HepG2 (cell line): ENCODE results near the gene BLMH. TPM values are rescaled to one million over a fixed set of nuclear protein-coding genes. Genes with fewer than 3 reads are reported as not detected.

Experiments used
- ATAC-seq: fragments of 200-7000 bp; cut with Tn5 transposase; 3 replicates; pipeline ENCODE4 v1.9.1; 2020; ENCODE audit warnings: mild to moderate bottlenecking, moderate library complexity
- BruUV-seq: library from RNA; stranded (reverse); fragments of 400-500 nt; replicated peaks from 2 replicates; lab custom pipeline; 2021; lab: Mats Ljungman, UMichigan
- CTCF ChIA-PET: fragments of 300-600 bp; formaldehyde crosslinking; extraction: SDS; loops from one replicate; lab custom pipeline; 2021; ENCODE audit warnings: low total read pairs, inconsistent platforms, low intra/inter-chr PET ratio; lab: Yijun Ruan, JAX
- POLR2A ChIA-PET: fragments of 350-600 bp; sonication (Branson Sonifier 250); formaldehyde crosslinking; loops from one replicate; lab custom pipeline; 2020; ENCODE audit warnings: antibody characterized with exemption, inconsistent platforms; lab: Yijun Ruan, JAX
- DNase-seq: peaks from one replicate; pipeline ENCODE4 v3.0.0-alpha.2; 2015; ENCODE audit warnings: low spot score
- FAIRE-seq: peaks from 3 replicates; lab custom pipeline; 2011; peaks lifted over from hg19 to GRCh38; lab: Jason Lieb, UNC
- H2AFZ ChIP-seq: one replicate; pipeline ENCODE4 v1.6.1; 2011; ENCODE audit warnings: low read length, inconsistent platforms
- H3K27ac ChIP-seq: fragments of 300-600 bp; 3 replicates; pipeline ENCODE4 v1.8.0; 2011; ENCODE audit warnings: mixed run types, mild to moderate bottlenecking, mixed read lengths, low read length, inconsistent platforms; ENCODE audit not compliant: insufficient read depth; ENCODE audit errors: extremely low read length
- H3K27me3 ChIP-seq, 2 experiments: fragments of 200-600 bp in 1 of 2; 2 replicates in 1 of 2; 3 replicates in 1 of 2; pipeline versions ENCODE4 v1.6.0 to v1.8.0; 2011; ENCODE audit warnings: low read length in 2 of 2, mild to moderate bottlenecking in 2 of 2, moderate library complexity in 2 of 2, inconsistent platforms in 1 of 2; ENCODE audit not compliant: insufficient read depth in 2 of 2, control insufficient read depth in 1 of 2
- H3K36me3 ChIP-seq, 2 experiments: fragments of 200-600 bp in 1 of 2; replicated peaks in 1 of 2; 2 replicates in 1 of 2; 3 replicates in 1 of 2; pipeline versions ENCODE4 v1.5.1 to v1.8.0; 2011; ENCODE audit warnings: low read length in 2 of 2, inconsistent platforms in 1 of 2; ENCODE audit not compliant: insufficient read depth in 2 of 2, control insufficient read depth in 1 of 2
- H3K4me1 ChIP-seq: 2 replicates; pipeline ENCODE4 v1.5.1; 2012; ENCODE audit warnings: low read length, inconsistent platforms; ENCODE audit not compliant: insufficient read depth
- H3K4me2 ChIP-seq: 2 replicates; pipeline ENCODE4 v1.6.0; 2011; ENCODE audit warnings: low read depth, low read length, inconsistent platforms
- H3K4me3 ChIP-seq, 3 experiments: fragments of 200-600 bp in 1 of 3; sonication (generic), shearing (Covaris generic) in 1 of 3; replicated peaks in 1 of 3; 2 replicates each; pipeline ENCODE4 v1.5.1; 2011 to 2016; ENCODE audit warnings: low read length in 3 of 3, inconsistent platforms in 2 of 3, low read depth in 2 of 3, mild to moderate bottlenecking in 2 of 3, control low read depth in 1 of 3, mixed read lengths in 1 of 3; ENCODE audit not compliant: insufficient read depth in 1 of 3
- H3K79me2 ChIP-seq: one replicate; pipeline ENCODE4 v1.6.1; 2011; ENCODE audit warnings: low read length, inconsistent platforms; ENCODE audit not compliant: insufficient read depth
- H3K9ac ChIP-seq: 2 replicates; pipeline ENCODE4 v1.6.0; 2011; ENCODE audit warnings: mild to moderate bottlenecking, low read depth, low read length, inconsistent platforms; ENCODE audit not compliant: insufficient read depth
- H3K9me3 ChIP-seq: 2 replicates; pipeline ENCODE4 v1.5.1; 2012; ENCODE audit warnings: mild to moderate bottlenecking, low read length
- H4K20me1 ChIP-seq: 2 replicates; pipeline ENCODE4 v1.6.0; 2011; ENCODE audit warnings: inconsistent platforms, mild to moderate bottlenecking, low read length, moderate library complexity; ENCODE audit not compliant: insufficient read depth
- AGO1 ChIP-seq: fragments of 200-400 bp; formaldehyde crosslinking; IDR thresholded peaks from 2 replicates; pipeline ENCODE4 v1.6.1; 2017; ENCODE audit warnings: mild to moderate bottlenecking, low read depth, low read length, moderate library complexity; ENCODE audit not compliant: poor library complexity, severe bottlenecking
- ARNTL ChIP-seq: sonication (generic); formaldehyde crosslinking; IDR thresholded peaks from 2 replicates; pipeline ENCODE4 v1.4.0; 2020; ENCODE audit warnings: mild to moderate bottlenecking, missing genetic modification reagents
- NR3C1 ChIP-seq: sonication (generic); formaldehyde crosslinking; IDR thresholded peaks from 2 replicates; pipeline ENCODE4 v1.4.0; 2020; ENCODE audit warnings: missing genetic modification reagents
- ZNF253 ChIP-seq: sonication (generic); formaldehyde crosslinking; IDR thresholded peaks from 2 replicates; pipeline ENCODE4 v1.8.0; 2022; ENCODE audit warnings: mild to moderate bottlenecking, missing genetic modification reagents, borderline replicate concordance
- ZNF282 ChIP-seq: fragments of 450-650 bp; IDR thresholded peaks from 2 replicates; pipeline ENCODE4 v1.6.1; 2018; ENCODE audit not compliant: partially characterized antibody
- WGBS: methylation state at CpG from one replicate; pipeline ENCODE4 v1.1.6; 2017; ENCODE audit warnings: low lambda C conversion rate; 5-methylcytosine and 5-hydroxymethylcytosine counted together
- in situ Hi-C: cut with HindIII; loops from 2 replicates; pipeline ENCODE4 v1.10.0; 2017; ENCODE audit warnings: low pct_unique_long_range_greater_than_20kb; ENCODE audit not compliant: extremely low pct_ligation_motif_present
- intact Hi-C: fragments of 100-400 bp; cut with micrococcal nuclease; formaldehyde crosslinking; loops from one replicate; pipeline ENCODE4 v1.10.0; 2022; ENCODE audit not compliant: unreplicated experiment
- polyA plus RNA-seq, 8 experiments: library from polyadenylated mRNA; depleted of rRNA in 3 of 8; stranded (reverse) in 7 of 8; unstranded in 1 of 8; fragments of >200 nt; fragmentation: Illumina TruSeq in 4 of 8; extraction: Trizol in 4 of 8; gene quantifications; 2 replicates each; pipeline versions ENCODE4 v1.2.1 to v1.2.3, GENCODE V29; 2011 to 2016; ENCODE audit warnings: low read depth in 4 of 8, missing spikeins in 1 of 8, mixed read lengths in 1 of 8; ENCODE audit not compliant: insufficient read depth in 1 of 8
- total RNA-seq, 5 experiments: library from RNA; depleted of rRNA; stranded (reverse); fragments of >200 nt; fragmentation: Illumina TruSeq; extraction: Trizol; gene quantifications; 2 replicates each; pipeline ENCODE4 v1.2.3, GENCODE V29; 2016; ENCODE audit warnings: low read depth in 1 of 5
- TF ChIP-seq, protein P1 (sequence below): sonication (generic); formaldehyde crosslinking; IDR thresholded peaks from 2 replicates; pipeline ENCODE4 v1.5.1; 2020; ENCODE audit warnings: mild to moderate bottlenecking, missing genetic modification reagents, moderate library complexity

Gene BLMH
- total and polyA plus RNA-seq, 2 of the 13 experiments (the other 11 are each of a cell fraction or from before 2014, with no cell fraction given) = 12.1 to 41.0 TPM

DNA sequence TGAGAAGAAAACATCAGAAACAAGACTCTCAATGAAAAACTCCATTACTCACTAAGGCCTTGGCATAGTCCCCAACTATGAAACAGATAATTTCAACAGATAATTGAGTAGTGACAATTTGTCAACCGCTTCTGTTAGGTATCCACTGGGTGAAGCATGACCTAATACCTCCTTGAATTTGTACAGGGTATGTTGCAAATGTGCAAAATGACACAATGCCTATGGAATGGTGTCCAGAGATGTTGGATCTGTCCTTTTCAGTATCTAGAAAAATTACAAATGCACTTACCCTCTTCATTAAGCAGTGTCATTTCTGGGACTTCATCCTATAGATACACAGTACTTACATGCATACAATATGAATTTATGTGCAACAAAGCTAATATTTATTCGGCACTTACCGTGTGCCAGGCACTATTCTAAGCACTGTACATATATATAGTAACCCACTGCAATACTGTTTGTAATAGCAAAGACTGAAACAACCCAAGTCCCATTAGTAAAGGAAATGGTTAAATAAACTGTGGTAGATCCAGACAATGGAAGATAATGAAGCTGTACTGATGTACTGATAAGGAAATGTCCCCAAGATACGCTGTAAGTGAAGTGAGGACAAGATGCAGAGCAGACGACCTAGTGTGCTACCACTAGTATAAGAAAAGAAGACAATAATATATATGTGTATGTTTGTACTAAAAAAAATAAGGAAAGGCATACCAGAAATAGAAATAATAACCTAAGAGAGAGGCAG, 34.8 kb downstream of the BLMH start:
- no peaks in the 10 kb centered on the region for H3K9me3 ChIP-seq
- no peak for ATAC-seq
- H3K27ac ChIP-seq = no peak overlapping the region
- no peak for FAIRE-seq
- H3K4me1 ChIP-seq = no peaks in the 10 kb centered on the region
- in situ Hi-C loops (no loop called here), intact Hi-C loops (no loop called here)
- BruUV-seq = no TSS peak
- H3K4me2 ChIP-seq = no peak overlapping the region
- no peak overlapping the region for H2AFZ ChIP-seq
- H3K27me3 ChIP-seq = no peaks in the 10 kb centered on the region
- DNase-seq = no peak
- no peak overlapping the region for H3K9ac ChIP-seq
- no peak for TF ChIP-seq AGO1
- no peak for TF ChIP-seq ZNF253 (CRISPR knock-in tag)
- H4K20me1 ChIP-seq = no peaks in the 10 kb centered on the region
- no peaks in the 10 kb centered on the region for H3K79me2 ChIP-seq
- ChIA-PET POLR2A (no interaction called here), CTCF (no interaction called here)
- no peak overlapping the region for H3K4me3 ChIP-seq
- WGBS = 95% methylated on average over 5 of the region's 5 CpGs
- H3K36me3 ChIP-seq = peaks cover 7 to 51% of the 10 kb centered on the region in 2 experiments

DNA sequence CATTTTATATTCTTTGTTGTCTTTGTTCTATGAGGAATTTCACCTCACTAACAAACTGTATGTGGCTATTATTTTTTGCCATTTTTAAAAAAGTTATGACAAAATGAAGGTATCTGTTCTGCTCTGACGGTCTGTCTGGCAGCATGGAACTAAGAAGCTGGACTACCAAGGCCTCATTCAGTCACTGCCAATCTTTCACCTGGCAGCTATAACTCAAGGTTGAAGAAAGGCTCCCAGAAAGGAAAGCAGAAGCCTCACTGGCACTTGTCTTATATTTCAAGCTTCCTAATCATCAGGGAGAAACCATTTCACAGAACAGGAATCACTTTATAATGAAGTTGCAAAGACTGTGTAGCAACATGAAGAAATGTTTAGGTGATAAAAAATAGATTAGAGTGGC, 37.6 kb downstream of the BLMH start:
- Histone ChIP-seq H3K27me3 (no peaks in the 10 kb centered on the region), H3K4me1 (peaks cover 10% of the 10 kb centered on the region), H4K20me1 (no peaks in the 10 kb centered on the region), H3K9ac (no peak overlapping the region), H3K36me3 (peaks cover 5 to 46% of the 10 kb centered on the region in 2 experiments), H2AFZ (no peak overlapping the region), H3K9me3 (no peaks in the 10 kb centered on the region), H3K27ac (no peak overlapping the region)
- CTCF ChIA-PET = no interaction called here
- ATAC-seq (no peak), FAIRE-seq (no peak)
- in situ Hi-C loops (no loop called here), intact Hi-C loops (no loop called here)
- WGBS = 96% methylated on average over 1 of the region's 1 CpG
- TF ChIP-seq, protein P1, sequence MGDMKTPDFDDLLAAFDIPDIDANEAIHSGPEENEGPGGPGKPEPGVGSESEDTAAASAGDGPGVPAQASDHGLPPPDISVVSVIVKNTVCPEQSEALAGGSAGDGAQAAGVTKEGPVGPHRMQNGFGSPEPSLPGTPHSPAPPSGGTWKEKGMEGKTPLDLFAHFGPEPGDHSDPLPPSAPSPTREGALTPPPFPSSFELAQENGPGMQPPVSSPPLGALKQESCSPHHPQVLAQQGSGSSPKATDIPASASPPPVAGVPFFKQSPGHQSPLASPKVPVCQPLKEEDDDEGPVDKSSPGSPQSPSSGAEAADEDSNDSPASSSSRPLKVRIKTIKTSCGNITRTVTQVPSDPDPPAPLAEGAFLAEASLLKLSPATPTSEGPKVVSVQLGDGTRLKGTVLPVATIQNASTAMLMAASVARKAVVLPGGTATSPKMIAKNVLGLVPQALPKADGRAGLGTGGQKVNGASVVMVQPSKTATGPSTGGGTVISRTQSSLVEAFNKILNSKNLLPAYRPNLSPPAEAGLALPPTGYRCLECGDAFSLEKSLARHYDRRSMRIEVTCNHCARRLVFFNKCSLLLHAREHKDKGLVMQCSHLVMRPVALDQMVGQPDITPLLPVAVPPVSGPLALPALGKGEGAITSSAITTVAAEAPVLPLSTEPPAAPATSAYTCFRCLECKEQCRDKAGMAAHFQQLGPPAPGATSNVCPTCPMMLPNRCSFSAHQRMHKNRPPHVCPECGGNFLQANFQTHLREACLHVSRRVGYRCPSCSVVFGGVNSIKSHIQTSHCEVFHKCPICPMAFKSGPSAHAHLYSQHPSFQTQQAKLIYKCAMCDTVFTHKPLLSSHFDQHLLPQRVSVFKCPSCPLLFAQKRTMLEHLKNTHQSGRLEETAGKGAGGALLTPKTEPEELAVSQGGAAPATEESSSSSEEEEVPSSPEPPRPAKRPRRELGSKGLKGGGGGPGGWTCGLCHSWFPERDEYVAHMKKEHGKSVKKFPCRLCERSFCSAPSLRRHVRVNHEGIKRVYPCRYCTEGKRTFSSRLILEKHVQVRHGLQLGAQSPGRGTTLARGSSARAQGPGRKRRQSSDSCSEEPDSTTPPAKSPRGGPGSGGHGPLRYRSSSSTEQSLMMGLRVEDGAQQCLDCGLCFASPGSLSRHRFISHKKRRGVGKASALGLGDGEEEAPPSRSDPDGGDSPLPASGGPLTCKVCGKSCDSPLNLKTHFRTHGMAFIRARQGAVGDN = no peak
- TF ChIP-seq ZNF282 (no peak), ARNTL (no peak), NR3C1 (CRISPR knock-in tag) (no peak)
- TF ChIP-seq, all 625 proteins: peak for 0
- no peaks in the 10 kb centered on the region for H3K79me2 ChIP-seq
- no TSS peak for BruUV-seq
- H3K4me3 ChIP-seq = no peak overlapping the region
- DNase-seq = no peak
- H3K4me2 ChIP-seq = no peak overlapping the region
- POLR2A ChIA-PET = no interaction called here
